Loucy (cell line): Measurements from ENCODE around the gene TTLL9.

Experiments used
- EZH2phosphoT487 ChIP-seq: fragments of 200-600 bp; IDR thresholded peaks from 2 replicates; pipeline ENCODE4 v1.6.1; 2018; ENCODE audit warnings: antibody characterized with exemption, mild to moderate bottlenecking, moderate library complexity, borderline replicate concordance
- TF ChIP-seq, protein P1 (sequence below): fragments of 200-600 bp; sonication (generic); conservative IDR thresholded peaks from 2 replicates; pipeline ENCODE4 v1.5.1; 2014; ENCODE audit warnings: mild to moderate bottlenecking, antibody characterized with exemption, low read length

GRCh38 chr20:31862506-31862905 is 7.9 kb upstream of the TTLL9 start:
- TF ChIP-seq, protein P1, sequence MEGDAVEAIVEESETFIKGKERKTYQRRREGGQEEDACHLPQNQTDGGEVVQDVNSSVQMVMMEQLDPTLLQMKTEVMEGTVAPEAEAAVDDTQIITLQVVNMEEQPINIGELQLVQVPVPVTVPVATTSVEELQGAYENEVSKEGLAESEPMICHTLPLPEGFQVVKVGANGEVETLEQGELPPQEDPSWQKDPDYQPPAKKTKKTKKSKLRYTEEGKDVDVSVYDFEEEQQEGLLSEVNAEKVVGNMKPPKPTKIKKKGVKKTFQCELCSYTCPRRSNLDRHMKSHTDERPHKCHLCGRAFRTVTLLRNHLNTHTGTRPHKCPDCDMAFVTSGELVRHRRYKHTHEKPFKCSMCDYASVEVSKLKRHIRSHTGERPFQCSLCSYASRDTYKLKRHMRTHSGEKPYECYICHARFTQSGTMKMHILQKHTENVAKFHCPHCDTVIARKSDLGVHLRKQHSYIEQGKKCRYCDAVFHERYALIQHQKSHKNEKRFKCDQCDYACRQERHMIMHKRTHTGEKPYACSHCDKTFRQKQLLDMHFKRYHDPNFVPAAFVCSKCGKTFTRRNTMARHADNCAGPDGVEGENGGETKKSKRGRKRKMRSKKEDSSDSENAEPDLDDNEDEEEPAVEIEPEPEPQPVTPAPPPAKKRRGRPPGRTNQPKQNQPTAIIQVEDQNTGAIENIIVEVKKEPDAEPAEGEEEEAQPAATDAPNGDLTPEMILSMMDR, result no peak
- TF ChIP-seq EZH2phosphoT487, result no peak
